Measurements from ENCODE around the gene PGLYRP2. TPM values are rescaled to one million over a fixed set of nuclear protein-coding genes. Genes with fewer than 3 reads are reported as not detected.

Gene PGLYRP2
- total RNA-seq, 1 experiment from 2014 or later: 0.17 TPM

GRCh38 chr19:15424692-15425272 is 54.5 kb downstream of the PGLYRP2 start:
- DNase-seq (ENCODE audit: low read depth): no peak

GRCh38 chr19:15424121-15424520 is 55.2 kb downstream of the PGLYRP2 start:
- DNase-seq (ENCODE audit: low read depth): no peak

DNA sequence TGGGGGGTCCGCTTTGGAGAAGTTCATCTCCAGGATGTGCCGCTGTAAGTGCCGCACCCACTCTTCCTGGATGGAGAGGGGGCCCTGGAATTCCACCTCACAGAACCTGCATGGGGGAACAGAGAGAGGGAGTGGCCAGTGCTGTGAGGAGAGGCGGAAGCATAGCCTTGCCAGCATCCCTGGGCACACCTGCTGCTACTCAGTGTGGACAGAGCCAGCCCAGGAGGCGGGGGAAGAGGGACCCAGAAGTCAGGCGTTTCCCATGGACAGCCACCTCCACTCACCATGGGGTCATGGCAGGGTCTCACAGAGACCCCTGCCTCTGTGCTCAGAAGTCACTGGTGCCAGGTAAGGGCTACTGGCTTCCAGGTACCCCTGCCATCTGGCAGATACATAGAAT is 56.2 kb downstream of the PGLYRP2 start:
- no peak for DNase-seq (ENCODE audit: low read depth)

- DNase-seq (ENCODE audit: low read depth): no peak
These were observed 56.8 kb downstream of the PGLYRP2 start for GRCh38 chr19:15422296-15423075.

- no peak for DNase-seq (ENCODE audit: low read depth)
These were observed 57.5 kb downstream of the PGLYRP2 start for GRCh38 chr19:15421721-15422260.

DNA sequence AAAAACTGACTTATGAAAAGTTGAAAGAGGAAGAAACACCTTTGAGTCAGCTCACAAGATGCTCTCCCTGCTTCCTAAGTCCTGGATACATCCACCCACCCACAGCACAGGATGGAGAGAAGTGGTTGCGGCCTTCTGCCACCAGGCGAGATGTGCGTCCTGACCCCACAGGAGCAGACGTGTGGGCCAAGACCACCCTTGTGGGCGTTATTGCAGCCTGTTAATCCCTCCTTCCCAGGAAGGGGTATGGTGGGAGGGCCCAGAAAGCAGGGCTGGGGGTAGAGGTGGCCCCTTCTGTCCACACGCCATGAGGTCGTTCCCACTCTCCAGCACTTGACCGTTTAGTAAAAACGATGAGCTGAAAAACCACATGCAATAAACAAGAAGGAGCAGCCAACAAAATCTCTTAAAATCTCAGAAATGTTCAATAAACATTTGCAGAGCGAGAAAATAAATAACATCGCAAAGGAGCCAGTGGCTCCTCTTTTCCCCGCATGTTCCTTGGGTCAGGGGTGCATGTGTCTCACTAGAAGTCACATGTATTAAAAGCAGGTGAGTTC is 58.1 kb downstream of the PGLYRP2 start:
- no peak for DNase-seq (ENCODE audit: low read depth)

DNA sequence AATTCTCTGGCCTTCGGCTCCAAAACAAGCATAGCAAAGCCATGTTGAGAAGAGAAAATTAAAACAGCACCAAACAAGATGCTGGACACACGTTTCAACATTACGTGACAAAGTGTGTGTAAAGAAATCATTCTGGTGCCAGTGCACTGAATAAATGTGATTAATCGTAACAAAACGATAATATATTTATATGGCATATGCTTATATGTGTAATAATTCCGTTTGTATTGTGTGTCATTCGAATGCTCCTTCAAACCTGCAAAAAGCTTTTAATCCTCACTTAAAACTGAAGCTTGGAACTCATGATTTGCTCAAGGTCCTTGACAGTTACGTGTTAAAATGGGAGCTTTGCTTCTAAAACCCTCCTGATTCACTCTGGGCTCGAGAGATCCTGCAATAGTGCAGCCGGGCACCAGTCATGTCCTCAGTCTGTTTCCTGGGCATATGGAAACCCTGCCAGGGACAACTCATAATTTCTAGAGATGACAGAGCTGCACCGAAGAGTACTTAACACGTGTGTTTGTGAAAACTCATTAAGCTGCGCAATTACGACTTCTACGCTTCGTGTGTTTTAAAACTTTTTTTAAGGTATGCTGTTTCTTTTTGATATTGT is 59.8 kb downstream of the PGLYRP2 start:
- DNase-seq (ENCODE audit: low read depth): peak; percentile 30

Other genes starting within 250 kb of the PGLYRP2 start
- gene EPHX3, start 247.1 kb downstream of the PGLYRP2 start, total RNA-seq (2014; rRNA removed; shearing (Covaris generic)): not detected in 2 replicates
- gene BRD4, start 147.0 kb downstream of the PGLYRP2 start, total RNA-seq (2014; rRNA removed; shearing (Covaris generic)): 17.8 and 19.9 TPM in 2 replicates
- 10.1 and 16.4 TPM in 2 replicates for gene AKAP8, start 99.7 kb downstream of the PGLYRP2 start, total RNA-seq (2014; rRNA removed; shearing (Covaris generic))
- 59.7 and 63.6 TPM in 2 replicates for gene AKAP8L, start 60.5 kb downstream of the PGLYRP2 start, total RNA-seq (2014; rRNA removed; shearing (Covaris generic))
- 7.2 and 16.9 TPM in 2 replicates for gene WIZ, start 29.5 kb downstream of the PGLYRP2 start, total RNA-seq (2014; rRNA removed; shearing (Covaris generic))
- 0.05 TPM in 1 of 2 replicates, not detected in the other for gene RASAL3, start 15.0 kb downstream of the PGLYRP2 start, total RNA-seq (2014; rRNA removed; shearing (Covaris generic))
- not detected in 2 replicates for gene CYP4F22, start 29.0 kb upstream of the PGLYRP2 start, total RNA-seq (2014; rRNA removed; shearing (Covaris generic))
- not detected in 2 replicates for gene CYP4F8, start 135.7 kb upstream of the PGLYRP2 start, total RNA-seq (2014; rRNA removed; shearing (Covaris generic))
- gene CYP4F3, start 161.4 kb upstream of the PGLYRP2 start, total RNA-seq (2014; rRNA removed; shearing (Covaris generic)): 0.15 TPM in 1 of 2 replicates, not detected in the other
- not detected in 2 replicates for gene CYP4F12, start 193.6 kb upstream of the PGLYRP2 start, total RNA-seq (2014; rRNA removed; shearing (Covaris generic))
- gene OR10H2, start 248.5 kb upstream of the PGLYRP2 start, total RNA-seq (2014; rRNA removed; shearing (Covaris generic)): not detected in 2 replicates

Measured in M059J (cell line).